Measurements from ENCODE around the gene PLN. TPM values are rescaled to one million over a fixed set of nuclear protein-coding genes. Genes with fewer than 3 reads are reported as not detected.

PLN gene
- total and polyA plus RNA-seq, 2 experiments from 2014 or later = not detected

- WGBS, 2 experiments (ENCODE audit: low coverage in 1 of 2, low lambda C conversion rate in 2 of 2, missing lambda C conversion rate in 2 of 2) = 96 to 99% methylated on average over 5 of the region's 5 CpGs
Observed at GRCh38 chr6:118584911-118585310, 36.8 kb downstream of the PLN start.

GRCh38 chr6:118586746-118587485, 38.8 kb downstream of the PLN start:
- H3K79me2 ChIP-seq (ENCODE audit: insufficient read depth) = peaks cover 100% of the 10 kb centered on the region
- in situ Hi-C loops (cut with MboI) = loop anchor here (10.0 kb wide), 1 partner anchor 302 kb away; no protein-coding TSS in a partner anchor

More at GRCh38 chr6:118584911-118585310, 36.8 kb downstream of the PLN start:
- H3K27ac ChIP-seq = no peak overlapping the region
- no peak overlapping the region for H3K4me3 ChIP-seq
- no peaks in the 10 kb centered on the region for H3K27me3 ChIP-seq (replicated peaks; ENCODE audit: insufficient read depth)
- H3K4me2 ChIP-seq (ENCODE audit: unreplicated experiment) = no peak overlapping the region
- peaks cover 33% of the 10 kb centered on the region for H3K4me1 ChIP-seq (ENCODE audit: insufficient read depth)
- no peaks in the 10 kb centered on the region for H3K36me3 ChIP-seq (ENCODE audit: low read depth)
- in situ Hi-C loops (cut with MboI) = loop anchor here (10.0 kb wide), 1 partner anchor 300 kb away; no protein-coding TSS in a partner anchor
- H2AFZ ChIP-seq = no peak overlapping the region
- peaks cover 40% of the 10 kb centered on the region for H3F3A ChIP-seq (ENCODE audit: insufficient read depth)
- TF ChIP-seq EZH2phosphoT487 (IDR thresholded peaks at IDR 0.05; ENCODE audit: insufficient read depth, low read depth) (no peak), EZH2 (IDR thresholded peaks at IDR 0.05; ENCODE audit: insufficient read depth, poor library complexity, severe bottlenecking) (no peak)
- no peak for DNase-seq
- peaks cover 84% of the 10 kb centered on the region for H3K79me2 ChIP-seq (ENCODE audit: insufficient read depth)
- H3K9ac ChIP-seq = no peak overlapping the region
- no peaks in the 10 kb centered on the region for H3K9me2 ChIP-seq (ENCODE audit: insufficient read depth)
- peaks cover 16% of the 10 kb centered on the region; the same call in 1 of the 2 replicates for H4K20me1 ChIP-seq (ENCODE audit: insufficient read depth)
- no peaks in the 10 kb centered on the region for H3K9me3 ChIP-seq (ENCODE audit: low read depth)

DNA sequence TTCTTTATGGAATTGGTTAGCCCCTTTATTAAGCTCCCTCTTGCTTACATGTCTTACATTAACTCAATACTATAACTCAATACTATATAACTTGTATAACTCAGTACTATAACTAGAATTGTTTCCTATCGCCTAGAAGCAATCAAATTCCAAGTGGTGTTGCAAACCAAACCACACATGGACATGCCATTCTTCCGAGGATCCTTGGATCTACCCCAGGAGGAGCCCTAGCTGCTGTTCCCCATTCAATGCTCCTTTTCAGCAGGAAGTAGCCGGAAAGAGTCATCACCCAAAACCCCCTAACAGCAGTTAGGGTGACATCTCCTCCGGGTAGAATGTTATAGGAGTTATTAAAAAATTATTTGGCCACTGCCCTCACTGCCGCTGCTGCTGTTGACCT, 40.5 kb downstream of the PLN start:
- peak; percentile 34 for DNase-seq
- Histone ChIP-seq H3K79me2 (ENCODE audit: insufficient read depth) (peaks cover 100% of the 10 kb centered on the region), H3K9me2 (ENCODE audit: insufficient read depth) (no peaks in the 10 kb centered on the region), H3K4me2 (ENCODE audit: unreplicated experiment) (peak overlapping the region; percentile 52), H3K4me1 (ENCODE audit: insufficient read depth) (peaks cover 14% of the 10 kb centered on the region; the same call in 1 of the 2 replicates), H3K36me3 (ENCODE audit: low read depth) (no peaks in the 10 kb centered on the region), H3K27ac (0 out of 2 replicates have a peak overlapping the region, but pooled peaks have one; percentile 11), H3F3A (ENCODE audit: insufficient read depth) (peaks cover 14% of the 10 kb centered on the region), H3K9ac (no peak overlapping the region), H3K9me3 (ENCODE audit: low read depth) (no peaks in the 10 kb centered on the region), H3K27me3 (replicated peaks; ENCODE audit: insufficient read depth) (no peaks in the 10 kb centered on the region), H3K4me3 (peak overlapping the region; percentile 42), H2AFZ (no peak overlapping the region), H4K20me1 (ENCODE audit: insufficient read depth) (0 out of 2 replicates have a peak, but pooled peaks cover 16% of the 10 kb centered on the region)
- no peak for TF ChIP-seq EZH2phosphoT487 (IDR thresholded peaks at IDR 0.05; ENCODE audit: insufficient read depth, low read depth)
- 84 to 87% methylated on average over 5 of the region's 5 CpGs for WGBS, 2 experiments (ENCODE audit: low coverage in 1 of 2, low lambda C conversion rate in 2 of 2, missing lambda C conversion rate in 2 of 2)
- in situ Hi-C loops (cut with MboI) = loop anchor here (10.0 kb wide), 1 partner anchor 304 kb away; no protein-coding TSS in a partner anchor

More at GRCh38 chr6:118586746-118587485, 38.8 kb downstream of the PLN start:
- 97% methylated on average over 5 of the region's 5 CpGs for WGBS, 2 experiments (ENCODE audit: low coverage in 1 of 2, low lambda C conversion rate in 2 of 2, missing lambda C conversion rate in 2 of 2)
- H3K27me3 ChIP-seq (replicated peaks; ENCODE audit: insufficient read depth) = no peaks in the 10 kb centered on the region
- no peak for TF ChIP-seq EZH2phosphoT487 (IDR thresholded peaks at IDR 0.05; ENCODE audit: insufficient read depth, low read depth)
- no peak for TF ChIP-seq EZH2 (IDR thresholded peaks at IDR 0.05; ENCODE audit: insufficient read depth, poor library complexity, severe bottlenecking)
- no peaks in the 10 kb centered on the region for H3K36me3 ChIP-seq (ENCODE audit: low read depth)
- no peak overlapping the region for H2AFZ ChIP-seq
- no peak overlapping the region for H3K9ac ChIP-seq
- H3K4me2 ChIP-seq (ENCODE audit: unreplicated experiment) = no peak overlapping the region
- no peaks in the 10 kb centered on the region for H3K9me2 ChIP-seq (ENCODE audit: insufficient read depth)
- DNase-seq = no peak
- H3K27ac ChIP-seq = no peak overlapping the region
- H3K9me3 ChIP-seq (ENCODE audit: low read depth) = no peaks in the 10 kb centered on the region
- H3F3A ChIP-seq (ENCODE audit: insufficient read depth) = peaks cover 21% of the 10 kb centered on the region
- H4K20me1 ChIP-seq (ENCODE audit: insufficient read depth) = 0 out of 2 replicates have a peak, but pooled peaks cover 16% of the 10 kb centered on the region
- peaks cover 18% of the 10 kb centered on the region for H3K4me1 ChIP-seq (ENCODE audit: insufficient read depth)
- H3K4me3 ChIP-seq = no peak overlapping the region

GRCh38 chr6:118589186-118589585, 41.1 kb downstream of the PLN start:
- in situ Hi-C loops (cut with MboI) = loop anchor here (10.0 kb wide), 1 partner anchor 304 kb away; no protein-coding TSS in a partner anchor
- no peak overlapping the region for H2AFZ ChIP-seq
- H3K79me2 ChIP-seq (ENCODE audit: insufficient read depth) = peaks cover 100% of the 10 kb centered on the region
- H3K4me3 ChIP-seq = peak overlapping the region; percentile 42
- H3K36me3 ChIP-seq (ENCODE audit: low read depth) = no peaks in the 10 kb centered on the region
- H3K9me2 ChIP-seq (ENCODE audit: insufficient read depth) = no peaks in the 10 kb centered on the region
- 0 out of 2 replicates have a peak, but pooled peaks cover 16% of the 10 kb centered on the region for H4K20me1 ChIP-seq (ENCODE audit: insufficient read depth)
- DNase-seq = peak; percentile 50
- H3K27me3 ChIP-seq (replicated peaks; ENCODE audit: insufficient read depth) = no peaks in the 10 kb centered on the region
- H3K4me1 ChIP-seq (ENCODE audit: insufficient read depth) = peaks cover 14% of the 10 kb centered on the region; the same call in 1 of the 2 replicates
- TF ChIP-seq EZH2phosphoT487 (IDR thresholded peaks at IDR 0.05; ENCODE audit: insufficient read depth, low read depth) (no peak), EZH2 (IDR thresholded peaks at IDR 0.05; ENCODE audit: insufficient read depth, poor library complexity, severe bottlenecking) (no peak)
- H3F3A ChIP-seq (ENCODE audit: insufficient read depth) = peaks cover 14% of the 10 kb centered on the region
- peak overlapping the region; percentile 52 for H3K4me2 ChIP-seq (ENCODE audit: unreplicated experiment)
- no peak overlapping the region for H3K9ac ChIP-seq
- H3K9me3 ChIP-seq (ENCODE audit: low read depth) = no peaks in the 10 kb centered on the region
- WGBS, 2 experiments (ENCODE audit: low coverage in 1 of 2, low lambda C conversion rate in 2 of 2, missing lambda C conversion rate in 2 of 2) = 8 to 15% methylated on average over 4 of the region's 4 CpGs
- peak overlapping the region; percentile 11; the same call in 1 of the 2 replicates for H3K27ac ChIP-seq
